SK-N-DZ (cell line): ENCODE measurements around the gene RFLNA.

Source experiments
- DNase-seq: peaks from one replicate; pipeline ENCODE4 v3.0.0-alpha.2; 2015; ENCODE audit warnings: low spot score

Gene RFLNA

GRCh38 chr12:124303579-124304313 lies 8.9 kb downstream of the RFLNA start:
- DNase-seq, result no peak

DNA sequence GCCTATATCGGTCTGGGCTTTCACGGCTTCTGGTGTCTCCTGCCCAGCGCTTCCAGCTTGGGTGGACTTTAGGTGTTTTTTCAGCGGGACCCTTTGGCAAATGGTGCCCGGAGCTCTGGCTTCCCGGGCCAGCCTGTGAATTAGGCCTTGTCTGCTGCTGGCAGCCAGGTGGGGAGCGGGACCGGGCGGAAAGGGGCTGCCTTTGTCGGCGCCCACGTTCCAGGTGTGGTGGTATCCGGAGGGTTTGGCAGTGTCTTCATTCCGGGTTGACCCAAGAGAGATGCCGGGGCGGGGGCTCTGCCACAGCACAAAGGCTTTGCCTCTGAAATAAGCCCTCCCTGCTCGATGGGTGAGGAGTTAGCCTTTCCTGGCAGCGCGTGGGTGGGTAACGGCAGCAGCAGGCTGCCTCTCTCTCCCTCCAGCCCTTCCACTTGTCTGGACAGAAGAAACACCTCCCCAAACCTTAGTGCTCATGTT lies 9.5 kb downstream of the RFLNA start:
- DNase-seq, result no peak

- DNase-seq, result no peak
These were observed 10.2 kb downstream of the RFLNA start for GRCh38 chr12:124305136-124305535.

DNA sequence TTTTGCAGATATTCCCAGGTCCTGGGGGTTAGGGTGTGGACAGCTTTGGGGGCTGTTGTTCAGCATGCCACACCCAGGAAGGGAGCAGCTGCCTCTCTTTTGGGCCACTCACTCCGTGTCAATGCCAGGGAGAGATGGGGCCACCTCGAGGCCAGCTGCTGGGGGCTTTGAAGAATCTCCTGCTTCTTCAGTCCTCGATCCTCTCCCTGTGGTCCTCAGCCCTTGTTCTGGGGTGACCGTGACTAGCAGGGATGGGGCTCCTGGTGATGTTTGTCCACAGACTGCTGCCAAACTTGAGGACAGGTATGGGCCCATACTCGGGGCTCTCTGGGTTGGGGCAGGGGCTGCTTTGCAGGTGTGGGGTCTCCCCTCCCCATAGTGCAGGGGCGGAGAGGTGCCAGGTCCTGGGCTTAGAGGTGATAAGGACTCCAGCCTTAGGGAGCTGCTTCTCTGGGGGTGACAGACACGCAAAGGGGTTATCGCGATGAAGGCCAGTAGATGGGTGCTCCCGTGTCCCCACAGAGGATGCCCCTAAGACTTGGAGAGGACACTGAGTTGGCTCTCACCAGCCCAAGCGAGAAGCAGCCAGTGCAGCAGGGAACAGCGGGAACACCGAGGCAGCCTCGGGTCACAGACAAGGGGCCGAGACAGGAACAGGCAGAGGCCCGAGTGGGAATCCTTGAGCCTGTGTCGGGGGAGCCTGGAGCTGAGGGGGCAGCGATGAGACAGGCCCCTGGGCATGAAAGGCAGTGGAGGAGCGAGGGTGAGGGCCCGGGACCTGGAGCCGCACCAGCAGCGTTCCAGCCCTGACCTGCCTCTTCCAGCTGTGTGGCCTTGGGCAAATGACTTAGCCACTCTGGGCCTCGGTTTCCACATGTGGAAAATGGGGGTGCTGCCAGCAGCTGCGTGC lies 11.1 kb downstream of the RFLNA start:
- DNase-seq, result no peak

- DNase-seq, result no peak
These were observed 12.0 kb downstream of the RFLNA start for GRCh38 chr12:124306686-124307555.

DNA sequence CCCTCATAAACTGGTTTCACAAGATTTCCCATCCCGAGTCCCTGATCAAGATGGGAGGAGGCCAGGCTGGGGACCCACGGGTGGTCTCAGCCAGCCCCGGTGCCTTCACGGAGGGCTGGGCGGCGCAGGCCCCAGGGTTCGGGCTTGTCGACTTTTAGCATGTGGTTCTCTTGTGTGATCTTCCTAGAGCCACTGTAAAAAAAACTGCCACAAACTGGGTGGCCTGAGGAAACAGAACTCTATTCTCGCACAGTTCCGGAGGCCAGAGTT lies 12.6 kb downstream of the RFLNA start:
- DNase-seq, result no peak

GRCh38 chr12:124308741-124309140 lies 13.8 kb downstream of the RFLNA start:
- no peak for DNase-seq

DNA sequence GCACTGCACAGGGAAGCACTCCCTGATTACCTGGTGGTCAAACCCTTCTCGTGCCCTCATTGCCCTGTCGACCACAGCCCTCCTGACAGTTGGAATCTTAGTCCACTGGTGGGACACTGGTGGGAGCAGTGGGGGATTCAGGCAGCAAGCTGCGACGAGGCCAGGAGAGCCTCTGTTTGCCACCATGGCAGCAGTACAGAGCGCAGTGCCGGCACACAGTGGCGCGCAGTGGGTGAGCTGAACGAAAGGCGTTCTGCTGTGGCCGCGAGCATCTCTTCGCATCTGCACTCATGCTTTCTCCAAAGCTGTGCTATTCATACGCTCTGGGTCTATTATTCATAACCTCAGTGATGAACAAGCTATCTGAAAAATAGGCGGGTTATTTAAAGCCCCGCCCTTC lies 14.3 kb downstream of the RFLNA start:
- DNase-seq, result no peak

DNA sequence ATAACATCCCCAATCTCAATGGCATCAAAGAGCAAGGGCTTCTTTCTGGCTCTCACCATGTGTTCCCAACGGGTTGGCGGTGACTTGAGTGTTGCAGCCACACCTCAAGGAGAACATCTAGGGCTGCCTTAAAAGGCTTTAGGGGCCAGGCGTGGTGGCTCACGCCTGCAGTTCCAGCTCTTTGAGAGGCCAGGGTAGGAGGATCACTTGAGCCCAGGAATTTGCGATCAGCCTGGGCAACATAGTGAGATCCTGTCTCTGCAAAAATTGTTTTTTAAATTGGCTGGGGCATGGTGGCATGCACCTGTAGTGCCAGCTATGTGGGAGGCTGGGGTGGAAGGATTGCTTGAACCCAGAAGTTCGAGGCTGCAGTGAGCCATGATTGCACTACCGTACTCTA lies 14.9 kb downstream of the RFLNA start:
- no peak for DNase-seq

DNA sequence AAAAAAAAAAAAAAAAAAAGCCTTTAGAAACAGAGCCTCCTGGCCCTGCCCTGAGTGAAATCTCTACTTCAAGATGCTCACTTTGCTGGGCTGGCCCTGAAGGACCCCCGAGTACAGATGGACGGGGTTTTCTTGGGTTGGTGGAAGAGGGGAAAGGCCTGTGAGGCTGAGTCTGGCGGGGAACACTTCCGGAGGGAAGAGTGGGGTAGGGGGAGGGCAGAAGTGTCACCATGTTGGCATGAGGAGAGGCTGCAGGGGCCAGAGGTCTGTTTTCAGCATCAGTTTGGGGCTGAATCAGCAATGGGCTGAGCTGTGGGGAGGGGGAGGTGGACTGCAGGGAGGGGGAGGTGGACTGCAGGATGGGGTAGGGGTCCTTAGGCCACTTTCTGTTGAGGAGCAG lies 15.3 kb downstream of the RFLNA start:
- DNase-seq, result no peak

- no peak for DNase-seq
These were observed 15.9 kb downstream of the RFLNA start for GRCh38 chr12:124310785-124311184.

GRCh38 chr12:124311292-124312109 lies 16.6 kb downstream of the RFLNA start:
- no peak for DNase-seq

- DNase-seq, result no peak
These were observed 17.7 kb downstream of the RFLNA start for GRCh38 chr12:124312601-124313000.

DNA sequence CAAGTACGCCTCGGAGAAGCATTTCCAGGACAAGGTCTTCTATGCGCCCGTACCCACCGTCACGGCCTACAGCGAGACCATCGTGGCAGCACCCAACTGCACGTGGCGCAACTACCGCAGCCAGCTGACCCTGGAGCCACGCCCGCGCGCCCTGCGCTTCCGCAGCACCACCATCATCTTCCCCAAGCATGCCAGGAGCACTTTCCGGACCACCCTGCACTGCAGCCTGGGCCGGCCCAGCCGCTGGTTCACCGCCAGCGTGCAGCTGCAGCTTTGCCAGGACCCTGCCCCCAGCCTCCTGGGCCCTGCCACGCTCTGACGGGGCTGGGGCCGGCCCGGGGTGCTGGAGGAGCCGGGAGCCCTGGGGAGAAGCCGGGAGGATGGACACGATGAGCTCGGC lies 19.3 kb downstream of the RFLNA start:
- DNase-seq, result no peak

- no peak for DNase-seq
These were observed 19.9 kb downstream of the RFLNA start for GRCh38 chr12:124314766-124315165.

GRCh38 chr12:124315372-124316044 lies 20.6 kb downstream of the RFLNA start:
- no peak for DNase-seq

- no peak for DNase-seq
These were observed 21.5 kb downstream of the RFLNA start for GRCh38 chr12:124316257-124316900.

DNA sequence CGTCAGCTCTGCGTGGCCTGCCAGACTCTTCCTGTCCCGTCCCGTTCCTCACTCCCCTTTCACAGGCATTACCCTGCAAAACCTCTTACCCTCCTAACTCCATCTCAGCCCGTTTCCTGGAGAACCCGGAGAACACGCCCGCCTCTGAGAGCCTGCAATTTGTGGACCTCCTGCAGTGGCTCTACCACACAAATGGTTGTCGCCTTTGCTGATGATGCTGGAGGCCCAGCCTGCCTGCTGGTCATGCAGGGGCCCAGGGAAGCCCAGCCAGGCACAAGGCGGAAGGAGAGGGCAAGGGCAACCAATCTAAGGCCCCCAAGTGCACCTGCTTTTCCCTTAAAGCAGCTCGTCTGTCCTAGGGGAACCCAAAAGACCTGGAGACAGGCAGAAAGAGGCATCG lies 22.5 kb downstream of the RFLNA start:
- DNase-seq, result no peak

DNA sequence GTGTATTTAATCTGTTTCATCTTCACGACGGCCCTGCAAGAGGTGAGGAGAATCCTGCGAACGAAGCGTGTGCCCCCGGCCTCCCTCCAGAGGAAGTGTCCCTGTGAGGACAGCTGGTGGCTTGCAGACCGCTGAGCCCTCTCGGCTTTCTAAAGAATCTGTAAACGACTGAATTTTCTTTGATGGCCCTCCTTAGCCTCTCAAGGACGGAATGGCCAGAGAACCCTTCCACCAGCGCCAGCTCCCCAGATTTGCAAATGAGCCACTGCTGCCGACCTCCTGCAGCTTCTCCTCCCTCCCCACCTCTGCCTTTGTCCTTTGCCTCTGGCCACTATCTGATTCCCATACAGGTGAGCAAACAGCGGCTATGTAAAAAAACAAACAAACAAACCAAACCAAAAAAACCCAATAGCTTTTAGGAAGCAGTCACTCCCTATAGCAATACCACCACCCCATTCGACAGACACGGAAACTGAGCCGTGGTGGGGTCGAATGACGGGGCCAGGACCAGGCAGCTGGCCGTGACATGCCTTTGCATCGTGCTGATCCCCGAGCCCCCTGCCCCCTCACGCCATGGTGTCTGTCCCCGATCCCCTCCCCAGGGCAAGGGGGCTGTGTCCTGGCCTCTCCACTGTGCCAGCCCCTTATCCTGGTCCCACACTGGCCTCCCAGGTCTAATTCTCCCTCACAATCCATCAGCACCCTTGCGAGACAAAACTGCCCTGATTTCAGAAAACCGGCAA lies 23.6 kb downstream of the RFLNA start:
- no peak for DNase-seq
